Measurements from ENCODE around the gene RNF169. TPM values are rescaled to one million over a fixed set of nuclear protein-coding genes. Genes with fewer than 3 reads are reported as not detected.

Gene RNF169
- total RNA-seq, 1 donor from 2014 or later: 19.8 TPM

DNA sequence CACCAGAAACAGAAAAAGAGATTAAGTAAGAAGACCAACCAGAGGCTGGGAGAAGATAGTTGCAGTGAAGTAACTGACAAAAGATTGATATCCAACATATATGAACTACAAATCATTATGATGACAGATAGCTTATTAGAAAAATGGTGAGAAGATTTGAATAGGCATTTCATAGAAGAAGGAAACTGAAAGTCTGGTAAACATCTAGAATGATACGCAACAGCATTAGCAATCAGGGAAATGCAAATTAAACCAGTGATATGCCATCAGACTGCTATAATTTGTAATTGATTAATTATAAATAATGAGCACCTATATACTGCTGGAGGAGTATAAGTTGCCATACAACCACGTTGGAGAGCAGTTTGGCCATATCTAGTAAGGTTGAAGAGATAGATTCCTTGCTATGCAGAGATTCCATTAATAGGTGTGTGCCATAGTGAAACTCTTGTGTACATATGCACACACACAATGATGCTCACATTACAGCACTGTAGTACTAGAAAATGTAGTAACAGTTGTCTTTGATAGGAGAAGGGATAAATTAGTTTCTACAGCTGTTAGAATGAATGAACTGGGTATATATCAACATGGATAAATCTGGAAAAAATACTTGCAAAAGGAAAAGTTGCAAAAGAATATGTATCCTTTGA is 20.5 kb downstream of the RNF169 start:
- no peak for DNase-seq (ENCODE audit: low spot score)

DNA sequence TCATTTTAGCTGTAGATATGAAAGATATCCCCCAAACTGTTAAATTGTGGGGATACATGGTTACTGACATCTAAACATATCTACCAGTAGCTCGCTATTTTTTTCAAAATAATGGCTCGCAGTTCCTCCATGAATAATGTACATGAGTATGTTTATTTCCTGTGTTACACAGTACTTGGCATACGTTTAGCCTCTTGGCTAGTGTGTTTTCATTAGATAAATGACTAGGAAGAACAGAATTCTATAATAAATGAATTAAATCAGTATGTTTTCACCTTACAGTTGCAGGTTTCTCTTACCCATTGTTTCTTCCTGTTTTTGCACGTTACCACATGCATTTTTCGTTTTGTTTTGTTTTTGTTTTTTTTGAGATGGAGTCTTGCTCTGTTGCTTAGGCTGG is 21.8 kb downstream of the RNF169 start:
- no peak for DNase-seq (ENCODE audit: low spot score)

DNA sequence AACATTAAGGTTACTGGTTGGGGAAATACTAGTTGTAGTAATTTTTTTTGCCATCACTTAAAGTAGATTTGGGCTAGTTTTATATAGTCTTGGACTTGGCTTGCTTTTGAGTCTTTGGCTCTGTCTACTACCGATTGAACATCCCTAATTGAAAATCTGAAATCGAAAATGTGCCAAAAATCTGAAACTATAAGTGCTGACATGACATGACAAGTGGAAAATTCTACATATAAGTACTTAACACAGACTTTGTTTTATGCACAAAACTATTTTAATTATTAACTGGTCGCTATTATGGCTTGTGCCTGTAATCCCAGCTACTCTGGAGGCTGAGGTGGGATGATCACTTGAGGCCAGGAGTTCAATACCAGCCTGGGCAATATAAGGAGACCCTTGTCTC is 22.5 kb downstream of the RNF169 start:
- no peak for DNase-seq (ENCODE audit: low spot score)

DNA sequence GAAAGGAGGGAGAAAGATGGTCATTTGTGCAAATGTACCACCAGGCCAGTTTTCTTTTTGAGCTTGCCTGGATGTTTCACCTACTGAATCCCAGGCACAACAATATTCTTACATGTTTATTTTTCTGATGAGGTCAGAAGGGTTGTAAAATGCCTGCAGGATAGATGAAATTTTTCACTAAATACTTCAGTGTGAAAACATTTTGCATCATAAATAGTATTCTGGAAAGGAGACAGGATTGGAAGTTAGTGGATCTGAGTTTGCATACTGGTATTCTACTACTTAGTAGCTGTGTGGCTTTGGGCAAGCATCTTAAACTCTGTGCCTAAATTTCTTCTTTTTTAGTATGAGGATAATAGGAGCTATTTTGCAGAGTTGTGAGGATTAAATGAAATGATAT is 24.8 kb downstream of the RNF169 start:
- no peak for DNase-seq (ENCODE audit: low spot score)

DNA sequence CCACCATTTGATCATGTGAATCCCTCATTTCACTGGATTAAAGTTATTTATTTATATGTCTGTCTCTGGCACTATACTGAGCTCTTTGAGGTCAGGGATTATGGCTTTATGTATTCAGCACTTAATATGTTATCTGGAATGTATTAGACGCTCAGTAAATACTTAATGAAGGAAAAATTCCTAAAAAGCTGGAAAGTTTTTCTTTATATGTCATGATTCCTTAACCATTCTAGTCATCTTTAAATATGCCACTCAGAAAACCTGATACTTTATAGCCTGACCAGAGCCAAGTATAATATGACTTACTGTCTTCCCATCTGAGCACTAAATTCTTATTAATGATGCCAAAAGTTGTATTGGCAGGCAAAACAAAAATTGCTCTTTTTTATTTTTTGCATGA is 27.1 kb downstream of the RNF169 start:
- DNase-seq (ENCODE audit: low spot score): no peak

DNA sequence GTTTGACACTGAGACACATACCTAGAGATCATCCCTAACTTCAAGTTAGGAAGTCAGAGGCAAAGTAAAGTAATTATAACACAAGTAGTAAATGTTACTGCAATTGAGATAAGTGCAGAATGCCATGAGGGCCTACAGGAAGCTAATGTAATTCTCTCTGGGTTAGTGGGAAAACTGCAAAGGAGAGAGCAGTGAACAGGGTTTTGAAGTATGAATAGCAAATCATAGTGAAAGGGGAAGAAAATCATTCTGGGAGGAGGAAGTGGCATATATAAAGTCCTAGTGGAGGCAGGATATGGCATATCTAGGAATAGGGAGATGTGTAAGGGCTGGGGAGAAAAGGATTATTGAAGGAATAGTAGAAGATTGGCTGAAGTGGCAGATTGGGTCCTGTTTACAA is 27.9 kb downstream of the RNF169 start:
- DNase-seq (ENCODE audit: low spot score): no peak

DNA sequence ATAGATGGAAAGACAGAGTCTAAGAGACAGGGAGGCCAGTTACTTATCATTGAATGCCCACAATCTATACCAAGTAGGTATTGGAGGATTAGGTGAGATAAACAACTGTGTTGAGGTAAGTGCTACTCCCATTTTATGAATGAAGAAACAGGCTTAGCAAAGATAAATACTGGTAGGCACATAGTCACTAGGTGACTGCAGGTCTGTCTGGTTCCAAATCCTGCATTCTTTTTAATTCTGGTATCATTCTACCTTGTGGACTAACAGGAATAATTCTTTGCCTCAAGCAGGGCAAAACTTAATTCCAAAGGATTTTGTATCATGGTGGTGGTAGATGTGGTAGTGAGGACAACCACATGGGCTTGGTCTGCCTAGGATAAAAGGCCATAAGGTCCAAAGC is 28.4 kb downstream of the RNF169 start:
- DNase-seq (ENCODE audit: low spot score): no peak

DNA sequence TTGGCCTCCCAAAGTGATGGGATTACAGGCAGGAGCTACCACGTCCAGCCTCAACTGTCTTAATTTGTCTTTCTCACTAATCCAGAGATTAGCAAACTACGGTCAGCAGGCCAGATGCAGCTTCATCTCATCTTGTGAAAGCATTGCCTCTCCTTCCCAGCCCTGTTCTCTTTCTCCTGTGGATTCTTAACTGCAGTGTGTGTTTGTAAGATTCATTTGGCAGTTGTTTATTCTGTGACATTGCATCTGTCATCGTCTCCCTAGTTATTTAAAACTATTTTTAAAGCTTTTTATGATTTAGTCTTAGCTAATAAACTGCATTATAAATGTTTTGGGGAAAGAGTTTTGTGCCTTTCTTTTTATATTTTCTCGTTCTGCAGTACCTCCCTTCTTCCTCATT is 29.2 kb downstream of the RNF169 start:
- DNase-seq (ENCODE audit: low spot score): no peak

DNA sequence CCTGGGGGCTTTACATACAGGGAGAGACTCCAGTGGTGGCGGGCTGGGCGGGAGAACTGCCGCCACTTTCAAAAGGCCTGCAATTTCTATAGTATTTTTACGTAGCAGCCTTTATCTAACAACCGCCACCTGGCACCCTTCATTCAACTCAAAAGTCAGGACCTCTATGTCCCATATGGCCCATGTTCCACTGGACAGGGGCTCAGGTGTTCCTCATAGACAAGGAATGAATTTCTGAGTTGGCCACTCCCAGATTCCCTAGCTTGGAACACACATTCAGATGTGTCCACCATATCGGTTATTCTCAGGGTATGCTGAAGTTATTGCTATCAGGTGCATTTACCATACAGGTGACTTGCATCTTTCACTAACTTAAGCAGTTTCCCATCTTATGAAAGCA is 29.9 kb downstream of the RNF169 start:
- DNase-seq (ENCODE audit: low spot score): no peak

DNA sequence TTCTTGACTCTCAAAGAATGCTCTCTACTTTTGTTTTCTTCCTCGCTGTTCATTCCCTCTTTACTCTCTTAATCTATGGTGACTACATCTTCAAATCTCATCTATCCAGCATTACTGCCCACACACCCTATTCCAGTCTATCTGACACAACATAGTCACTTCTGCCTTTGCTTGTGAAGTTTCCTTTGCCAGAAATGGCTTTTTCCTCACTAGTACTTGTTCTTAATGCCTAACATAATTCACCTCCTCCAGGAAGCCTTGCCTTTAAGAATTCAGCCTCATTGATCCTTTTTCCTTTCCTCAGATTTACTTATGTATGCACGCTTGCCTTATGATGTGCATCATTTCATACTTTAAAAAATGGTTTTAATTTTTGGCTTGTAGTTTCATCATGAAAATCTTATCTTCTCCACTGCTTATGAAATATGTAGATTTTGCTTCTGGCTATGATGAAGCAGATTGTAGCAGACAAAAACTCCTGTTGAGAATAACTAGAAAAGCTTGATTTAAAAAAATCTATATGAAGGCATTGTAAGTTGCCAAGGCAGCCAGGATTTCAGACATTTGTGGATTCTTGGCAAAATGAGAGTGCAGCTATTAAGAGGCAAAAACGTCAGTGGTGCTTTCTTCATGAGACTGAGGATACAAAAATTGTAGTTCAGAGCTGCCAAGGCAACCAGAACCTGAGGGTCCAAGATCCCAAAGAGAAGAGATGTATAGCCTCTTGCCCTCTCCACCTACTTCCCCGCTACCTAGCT is 31.8 kb downstream of the RNF169 start:
- DNase-seq (ENCODE audit: low spot score): no peak

DNA sequence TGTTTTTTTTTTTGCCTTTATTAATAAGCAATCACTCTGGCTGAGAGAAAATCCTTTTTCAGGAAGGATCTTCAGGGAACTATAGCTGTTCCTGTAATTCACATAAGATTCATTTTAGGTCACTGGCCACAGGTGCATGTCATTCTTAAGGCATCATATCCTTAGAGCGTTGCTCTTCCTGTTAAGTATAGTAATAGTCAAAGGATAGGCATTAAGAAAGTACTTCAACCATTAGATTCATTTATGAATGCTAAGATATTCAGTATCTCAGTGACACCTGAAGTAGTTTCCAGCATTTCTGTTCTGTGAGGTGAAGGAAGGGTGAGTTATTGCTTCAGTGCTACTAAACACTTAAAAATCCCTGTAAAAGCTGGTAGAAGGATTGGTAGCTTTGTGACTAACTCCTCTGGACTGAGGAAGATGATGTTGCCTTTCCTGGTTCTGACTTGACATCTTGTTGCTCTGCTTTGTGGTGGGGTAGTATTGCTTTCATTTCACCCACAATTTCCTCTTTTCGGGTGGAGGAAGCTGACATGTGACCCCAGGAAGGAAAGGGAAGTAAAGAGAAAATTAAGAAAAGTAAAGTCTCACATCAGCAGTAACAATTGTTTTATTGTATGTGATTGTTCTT is 34.7 kb downstream of the RNF169 start:
- no peak for DNase-seq (ENCODE audit: low spot score)

DNA sequence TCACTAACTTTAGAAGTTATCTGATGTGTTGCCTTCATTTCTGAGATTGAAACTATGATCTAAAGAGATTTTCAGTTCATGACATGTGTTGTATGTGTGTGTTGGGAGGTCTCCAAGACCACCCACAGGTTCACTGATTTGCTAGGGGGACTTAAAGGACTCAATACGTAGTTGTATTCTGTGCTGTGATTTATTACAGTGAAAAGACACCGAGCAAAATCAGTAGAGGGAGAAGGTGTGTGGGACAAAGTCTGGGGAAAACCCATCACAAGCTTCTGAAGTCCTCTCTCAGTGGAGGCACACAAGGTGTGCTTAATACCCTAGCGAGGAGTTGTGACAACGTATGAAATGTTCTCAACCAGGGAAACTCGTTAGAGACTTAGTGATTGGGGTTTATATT is 35.6 kb downstream of the RNF169 start:
- no peak for DNase-seq (ENCODE audit: low spot score)

DNA sequence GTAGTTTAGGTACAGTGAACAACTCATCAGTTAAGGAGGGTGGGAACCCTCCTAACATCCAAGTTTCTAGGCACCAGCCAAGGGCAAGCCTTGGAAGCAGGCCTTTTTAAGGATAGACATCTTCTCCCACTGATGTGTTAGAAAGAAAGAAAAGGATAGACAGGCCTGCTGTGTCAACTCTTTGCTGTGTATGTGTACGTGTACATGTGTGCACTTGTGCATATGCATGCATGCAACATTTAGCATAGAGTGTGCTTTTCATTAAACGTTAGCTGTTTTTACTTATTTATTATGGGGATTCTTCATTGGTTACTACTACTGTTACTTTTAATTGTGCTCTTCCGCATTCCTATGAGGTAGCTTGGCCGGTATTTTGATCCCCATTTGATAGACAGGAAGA is 36.1 kb downstream of the RNF169 start:
- DNase-seq (ENCODE audit: low spot score): no peak

DNA sequence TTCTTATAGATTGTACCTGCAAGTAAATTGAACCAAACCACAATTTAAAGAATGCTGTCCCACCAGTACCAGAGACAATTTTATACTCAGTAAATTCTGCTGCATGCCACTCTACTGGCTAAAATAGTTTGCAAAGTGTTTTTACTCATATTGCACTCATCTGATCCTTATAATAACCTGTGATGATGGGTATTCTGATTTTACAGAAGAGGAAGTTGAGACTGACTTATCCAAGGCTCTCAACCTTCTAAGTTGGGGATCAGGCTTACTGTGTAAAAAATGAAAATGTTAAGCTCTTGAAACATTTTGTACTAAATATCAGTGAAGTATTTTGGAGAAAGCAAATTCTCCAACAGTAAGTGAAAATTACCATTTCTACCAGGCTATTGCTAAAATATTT is 37.9 kb downstream of the RNF169 start:
- no peak for DNase-seq (ENCODE audit: low spot score)

DNA sequence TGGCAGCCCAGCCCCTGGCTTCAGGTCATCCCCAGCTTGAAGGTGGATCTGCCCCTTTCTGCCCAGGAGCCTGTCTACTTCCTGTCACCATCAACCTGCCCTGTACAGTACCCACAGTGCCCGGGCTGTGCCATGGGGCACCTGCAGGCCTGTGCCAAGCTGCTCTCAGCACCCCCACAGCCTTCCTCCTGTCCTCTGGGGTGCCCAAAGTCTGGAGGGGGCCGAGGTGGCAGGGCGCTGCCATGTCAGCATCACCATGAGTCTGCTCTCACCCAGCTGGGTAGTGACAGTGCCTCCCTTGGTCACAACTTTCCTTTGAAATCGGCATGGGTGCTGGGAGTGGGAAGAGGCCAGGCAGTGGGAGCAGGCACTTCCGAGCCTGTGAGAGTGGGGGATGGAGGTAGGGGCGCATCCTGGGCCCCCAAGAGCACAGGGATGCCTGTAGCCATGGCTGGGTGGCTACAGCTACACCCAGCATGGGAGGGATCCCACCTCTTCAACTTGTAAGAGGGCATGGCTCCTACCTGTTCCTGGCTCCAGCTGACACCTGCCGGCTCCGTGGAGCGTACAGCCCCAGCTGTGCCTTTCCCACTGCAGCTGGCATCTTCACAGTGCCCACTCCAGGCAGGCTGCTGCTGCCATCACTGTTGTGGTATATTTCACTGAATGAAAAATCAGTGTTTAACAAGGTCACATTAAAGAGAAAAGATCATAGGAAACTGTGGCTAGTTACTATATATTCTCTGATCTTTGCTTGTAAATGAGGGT is 42.9 kb downstream of the RNF169 start:
- no peak for DNase-seq (ENCODE audit: low spot score)

DNA sequence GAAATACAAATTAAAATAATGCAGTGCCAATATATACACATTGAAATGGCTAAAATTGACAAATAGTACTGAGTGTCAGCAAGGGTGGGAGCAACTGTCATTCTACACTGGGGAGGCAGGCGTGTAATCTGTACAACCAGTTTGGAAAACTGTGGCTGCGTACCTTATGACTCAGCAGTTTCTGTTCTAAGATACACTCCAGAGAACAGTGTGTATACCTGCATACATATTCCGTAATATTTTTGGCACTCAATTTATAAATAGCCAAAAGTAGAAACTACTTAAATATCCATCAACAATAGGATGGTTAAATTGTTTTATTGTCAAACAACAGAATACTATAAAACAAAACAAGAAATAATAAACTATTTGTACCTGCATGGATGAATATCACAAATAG is 57.6 kb downstream of the RNF169 start:
- no peak for DNase-seq (ENCODE audit: low spot score)

DNA sequence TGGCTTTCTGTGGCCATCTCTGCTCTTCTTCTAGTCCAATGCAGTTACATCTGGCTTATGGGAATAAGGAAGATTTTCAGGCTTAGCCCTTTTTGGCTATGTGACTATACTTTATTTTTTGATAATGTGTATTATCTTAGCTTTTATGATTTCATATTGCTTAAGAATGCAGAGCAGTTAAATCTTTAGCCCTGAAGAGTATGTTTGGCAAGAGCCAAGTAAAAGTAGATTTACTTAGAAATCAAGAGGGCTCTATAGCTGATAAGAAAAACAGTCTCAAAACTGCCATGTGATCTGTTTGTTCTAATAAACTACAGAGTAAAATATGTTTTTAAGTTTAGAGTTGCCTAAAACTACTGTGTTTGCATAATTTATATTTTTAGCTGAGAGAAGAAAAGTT is 61.2 kb downstream of the RNF169 start:
- no peak for DNase-seq (ENCODE audit: low spot score)

DNA sequence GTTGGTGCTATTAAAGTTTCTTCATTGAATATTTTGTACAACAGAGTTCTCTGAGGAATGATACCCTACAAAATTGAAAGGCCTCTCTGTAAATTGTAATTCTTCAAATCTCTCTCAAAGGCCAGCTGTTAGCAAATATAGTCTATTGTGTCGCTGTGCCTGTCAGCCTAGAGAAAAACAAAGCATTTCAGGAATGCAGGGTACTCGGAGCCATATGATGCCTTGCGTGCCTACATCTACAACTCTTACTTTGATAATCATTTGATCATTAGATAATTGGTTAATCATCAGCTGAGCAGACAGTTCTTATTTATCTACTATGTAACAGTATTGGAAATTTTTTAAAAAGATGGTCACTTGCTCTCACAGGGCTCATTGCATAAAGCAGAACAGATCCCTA is 67.3 kb downstream of the RNF169 start:
- DNase-seq (ENCODE audit: low spot score): no peak

DNA sequence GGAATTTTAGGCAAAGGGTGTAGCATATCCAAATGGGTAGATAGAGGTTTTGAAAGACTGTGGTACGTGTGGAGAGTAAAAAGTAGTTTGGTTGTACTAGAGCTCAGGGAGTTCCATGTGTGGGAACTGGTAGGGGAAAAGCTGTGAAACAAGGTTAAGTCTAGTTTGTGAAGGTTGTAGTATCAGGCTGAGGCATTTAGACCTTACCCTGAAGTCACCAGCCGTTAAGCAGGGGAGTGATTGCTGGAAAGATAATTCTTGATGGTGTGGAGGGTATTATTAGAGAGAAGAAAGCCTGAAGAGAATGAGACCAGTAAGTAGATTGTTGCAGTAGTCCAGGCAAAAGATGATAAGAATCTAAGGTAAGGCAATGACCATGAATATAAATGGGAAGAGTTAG is 68.0 kb downstream of the RNF169 start:
- no peak for DNase-seq (ENCODE audit: low spot score)

DNA sequence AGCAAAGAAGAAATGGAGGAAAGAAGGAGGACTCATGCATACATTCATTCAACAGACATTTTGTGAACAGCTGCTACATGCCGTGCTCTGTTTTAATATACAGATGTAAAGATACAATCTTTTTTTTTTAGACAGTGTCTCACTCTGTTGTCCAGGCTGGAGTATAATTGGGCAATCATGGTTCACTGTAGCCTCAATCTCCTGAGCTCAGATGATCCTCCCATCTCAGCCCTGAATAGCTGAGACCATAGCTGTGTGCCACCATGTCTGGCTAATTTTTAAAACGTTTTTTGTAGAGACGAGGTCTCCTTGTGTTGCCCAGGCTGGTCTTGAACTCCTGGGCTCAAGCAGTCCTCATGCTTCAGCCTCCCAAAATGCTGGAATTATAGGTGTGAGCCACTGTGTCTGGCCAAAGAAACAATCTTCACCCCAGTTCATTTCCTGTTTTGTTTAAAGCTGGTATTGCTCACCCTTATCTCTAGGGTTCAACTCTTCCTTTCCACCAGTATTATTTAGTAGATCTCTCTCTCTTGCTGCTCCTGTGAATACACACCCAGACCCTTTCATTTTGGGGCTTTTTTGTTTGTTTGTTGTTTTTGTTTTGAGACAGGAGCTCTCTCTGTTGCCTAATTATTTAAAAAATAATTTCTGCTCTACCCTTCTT is 69.8 kb downstream of the RNF169 start:
- no peak for DNase-seq (ENCODE audit: low spot score)

DNA sequence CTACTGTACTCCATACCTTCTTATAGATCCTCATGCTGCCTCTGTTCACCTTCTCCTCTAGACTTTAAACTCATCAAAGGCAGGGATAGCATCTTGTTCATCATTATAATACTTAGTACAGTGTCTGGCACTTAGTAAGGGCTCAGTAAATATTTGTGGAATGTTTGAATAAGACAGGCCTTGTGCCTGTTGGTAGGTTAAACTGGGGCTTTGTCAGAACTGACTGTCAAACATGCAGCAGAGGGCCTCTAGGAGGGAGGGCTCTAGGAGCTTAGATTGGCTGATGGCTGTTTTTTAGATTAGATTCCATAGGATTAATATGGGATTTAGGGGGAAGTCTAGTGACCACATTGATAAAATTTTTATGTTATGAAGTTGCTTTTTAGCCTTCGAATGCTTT is 70.8 kb downstream of the RNF169 start:
- DNase-seq (ENCODE audit: low spot score): no peak

DNA sequence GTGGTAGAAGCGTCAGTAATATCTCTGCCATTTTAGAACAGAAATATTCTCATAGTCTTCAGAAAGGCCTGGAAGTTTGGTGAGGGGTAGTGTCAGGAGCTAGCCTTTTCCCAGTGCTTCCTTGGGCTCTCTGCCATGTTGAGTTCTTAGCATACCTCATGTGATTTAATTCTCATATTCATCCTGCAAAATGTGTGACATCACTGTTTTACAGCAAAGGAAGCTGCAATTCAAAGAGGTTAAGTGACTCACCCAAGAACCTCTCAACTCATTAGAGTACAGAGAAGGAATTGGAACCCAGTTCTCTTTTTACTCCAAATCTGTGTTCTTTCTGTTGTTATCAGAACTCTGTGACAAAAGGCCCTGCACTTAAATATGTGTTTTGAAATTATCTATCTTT is 72.1 kb downstream of the RNF169 start:
- DNase-seq (ENCODE audit: low spot score): no peak
